ENCODE results near the gene GULP1.
"Not testable (repeated sequence)": the region's sequence is repeated elsewhere in the genome, so short reads cannot be mapped to it uniquely, and the experiment has no call there.

DNA sequence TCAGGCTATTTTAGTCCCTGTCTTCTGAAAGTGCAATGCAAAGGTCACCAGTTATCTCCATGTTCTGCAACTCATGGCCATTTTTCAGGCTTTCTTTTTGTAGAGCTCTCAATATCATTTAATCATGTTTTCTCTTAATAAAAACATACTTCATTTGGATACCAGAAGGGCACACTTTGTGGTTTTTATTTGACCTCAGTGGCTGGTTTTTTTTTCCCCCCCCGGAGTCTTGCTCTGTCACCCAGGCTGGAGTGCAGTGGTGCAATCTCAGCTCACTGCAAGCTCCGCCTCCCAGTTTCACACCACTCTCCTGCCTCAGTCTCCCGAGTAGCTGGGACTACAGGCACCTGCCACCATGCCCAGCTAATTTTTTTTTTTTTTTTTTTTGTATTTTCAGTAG, 174.4 kb downstream of the GULP1 start:
- not testable (repeated sequence) for TF ChIP-seq EZH2 (IDR thresholded peaks at IDR 0.05; ENCODE audit: borderline replicate concordance, low read length)
- TF ChIP-seq, protein P1, sequence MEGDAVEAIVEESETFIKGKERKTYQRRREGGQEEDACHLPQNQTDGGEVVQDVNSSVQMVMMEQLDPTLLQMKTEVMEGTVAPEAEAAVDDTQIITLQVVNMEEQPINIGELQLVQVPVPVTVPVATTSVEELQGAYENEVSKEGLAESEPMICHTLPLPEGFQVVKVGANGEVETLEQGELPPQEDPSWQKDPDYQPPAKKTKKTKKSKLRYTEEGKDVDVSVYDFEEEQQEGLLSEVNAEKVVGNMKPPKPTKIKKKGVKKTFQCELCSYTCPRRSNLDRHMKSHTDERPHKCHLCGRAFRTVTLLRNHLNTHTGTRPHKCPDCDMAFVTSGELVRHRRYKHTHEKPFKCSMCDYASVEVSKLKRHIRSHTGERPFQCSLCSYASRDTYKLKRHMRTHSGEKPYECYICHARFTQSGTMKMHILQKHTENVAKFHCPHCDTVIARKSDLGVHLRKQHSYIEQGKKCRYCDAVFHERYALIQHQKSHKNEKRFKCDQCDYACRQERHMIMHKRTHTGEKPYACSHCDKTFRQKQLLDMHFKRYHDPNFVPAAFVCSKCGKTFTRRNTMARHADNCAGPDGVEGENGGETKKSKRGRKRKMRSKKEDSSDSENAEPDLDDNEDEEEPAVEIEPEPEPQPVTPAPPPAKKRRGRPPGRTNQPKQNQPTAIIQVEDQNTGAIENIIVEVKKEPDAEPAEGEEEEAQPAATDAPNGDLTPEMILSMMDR (conservative IDR thresholded peaks at IDR 0.05 in 1 of 2, IDR thresholded peaks at IDR 0.05 in 1 of 2; ENCODE audit: extremely low read depth in 1 of 2, insufficient read depth in 1 of 2, low read depth in 1 of 2, low read length in 2 of 2): not testable (repeated sequence)

Data from mammary epithelial cell (primary cell).